HG03066 (cell line): ENCODE measurements around the gene VAV2.

Source experiments
- ATAC-seq: cut with Tn5 transposase; IDR thresholded peaks from one replicate; pipeline ENCODE4 v1.9.1; 2021; ENCODE audit warnings: low read depth; ENCODE audit not compliant: unreplicated experiment

The VAV2 gene

DNA sequence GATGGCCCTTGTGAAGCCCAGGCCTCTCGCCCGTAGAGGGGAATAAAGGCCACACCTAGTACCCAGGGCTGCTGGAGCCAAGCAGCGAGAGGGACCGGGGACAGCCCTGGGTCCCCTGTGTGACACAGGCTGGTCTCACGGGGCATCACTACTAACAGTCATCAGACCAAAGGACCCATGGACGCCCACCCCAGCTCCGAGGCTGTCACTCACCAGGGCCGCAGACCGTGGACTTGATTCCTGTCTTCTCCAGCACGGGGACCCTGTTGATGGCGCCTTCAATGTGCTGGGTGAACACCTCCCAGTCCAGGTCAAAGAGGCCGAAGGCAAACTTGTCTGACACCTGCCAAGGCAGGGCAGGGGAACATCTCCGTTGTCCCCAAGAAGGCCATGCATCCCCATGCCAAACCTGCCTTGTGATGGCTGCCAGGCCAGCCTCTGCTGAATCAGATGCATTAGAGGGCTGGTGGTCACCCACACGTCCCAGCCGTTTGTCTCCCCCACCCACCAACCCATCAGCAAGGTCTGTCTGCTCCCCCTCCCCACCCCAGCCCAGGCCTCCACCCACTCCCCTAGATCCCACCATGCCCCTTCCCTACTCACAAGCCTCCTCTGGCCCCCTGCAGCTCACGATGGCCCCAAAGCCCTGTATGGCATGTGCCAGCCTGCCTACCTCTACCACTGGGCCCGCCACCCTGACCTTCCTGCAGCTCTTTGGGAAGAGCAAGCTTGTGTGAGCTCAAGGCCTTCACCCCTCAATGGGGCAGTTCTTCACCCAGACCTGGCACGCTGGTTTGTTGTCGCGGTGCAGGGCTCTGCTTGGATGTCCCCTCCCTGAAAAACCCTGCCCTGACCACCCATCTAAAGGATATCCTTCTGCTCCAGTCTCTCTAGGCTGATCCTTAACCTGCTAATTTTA is 274.8 kb downstream of the VAV2 start:
- ATAC-seq = no peak

DNA sequence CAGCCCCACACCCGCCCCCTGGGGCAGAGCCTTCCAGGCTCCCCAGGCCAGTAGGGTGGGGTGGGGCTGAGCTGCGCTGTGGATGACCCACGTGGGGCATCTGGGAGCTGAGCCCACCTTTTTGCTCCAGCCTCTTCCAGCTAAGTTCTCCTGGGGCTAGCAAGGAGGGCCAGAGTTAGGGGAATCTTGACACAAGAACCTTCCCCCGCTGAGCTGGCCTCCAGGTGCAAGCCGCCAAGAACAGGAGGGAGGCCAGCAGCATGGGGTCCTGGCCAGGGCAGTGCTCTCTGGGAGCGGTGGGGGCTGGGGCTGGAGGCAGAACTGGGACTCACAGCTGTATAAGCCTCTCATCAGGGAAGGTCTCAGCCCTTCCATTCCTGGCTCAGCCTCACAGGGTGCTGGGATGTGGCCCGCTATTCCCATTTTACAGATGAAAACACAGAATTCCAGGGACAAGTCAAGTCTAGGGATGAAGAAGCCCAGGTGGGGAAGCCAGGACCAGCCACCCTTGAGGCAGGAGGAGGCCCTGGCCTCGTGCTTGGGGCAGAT is 275.5 kb downstream of the VAV2 start:
- no peak for ATAC-seq

DNA sequence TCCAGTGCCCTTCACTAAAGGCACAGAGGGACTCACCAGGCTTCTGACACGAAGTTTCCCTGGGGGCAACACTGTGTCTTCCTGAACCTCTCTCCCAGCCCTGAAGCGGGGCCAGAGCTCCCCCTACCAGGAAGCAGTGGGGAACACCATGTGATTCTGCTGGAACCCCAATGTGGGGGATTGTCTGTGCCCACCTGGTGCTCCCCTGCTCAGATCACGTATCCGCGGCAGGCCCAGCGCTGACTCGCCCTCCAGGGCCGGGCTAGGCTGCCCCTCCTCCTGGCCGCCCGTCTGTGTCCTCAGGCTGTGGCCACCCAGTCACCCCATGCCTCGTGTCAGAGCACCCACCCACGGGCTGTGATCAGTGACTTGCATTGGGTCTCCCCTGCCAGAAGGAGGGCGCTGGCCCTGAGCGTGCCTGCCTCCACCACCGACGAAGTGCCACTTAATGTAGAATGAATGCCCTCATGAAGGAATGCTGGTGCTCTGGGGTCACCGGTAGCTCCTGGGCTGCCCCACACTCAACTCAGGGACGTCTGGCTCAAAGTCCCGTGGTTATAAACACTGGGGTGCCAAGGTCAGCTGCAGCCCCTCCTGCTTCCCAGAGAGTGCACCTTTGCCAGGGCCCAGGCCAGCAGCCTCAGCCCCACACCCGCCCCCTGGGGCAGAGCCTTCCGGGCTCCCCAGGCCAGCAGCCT is 276.1 kb downstream of the VAV2 start:
- ATAC-seq = no peak

DNA sequence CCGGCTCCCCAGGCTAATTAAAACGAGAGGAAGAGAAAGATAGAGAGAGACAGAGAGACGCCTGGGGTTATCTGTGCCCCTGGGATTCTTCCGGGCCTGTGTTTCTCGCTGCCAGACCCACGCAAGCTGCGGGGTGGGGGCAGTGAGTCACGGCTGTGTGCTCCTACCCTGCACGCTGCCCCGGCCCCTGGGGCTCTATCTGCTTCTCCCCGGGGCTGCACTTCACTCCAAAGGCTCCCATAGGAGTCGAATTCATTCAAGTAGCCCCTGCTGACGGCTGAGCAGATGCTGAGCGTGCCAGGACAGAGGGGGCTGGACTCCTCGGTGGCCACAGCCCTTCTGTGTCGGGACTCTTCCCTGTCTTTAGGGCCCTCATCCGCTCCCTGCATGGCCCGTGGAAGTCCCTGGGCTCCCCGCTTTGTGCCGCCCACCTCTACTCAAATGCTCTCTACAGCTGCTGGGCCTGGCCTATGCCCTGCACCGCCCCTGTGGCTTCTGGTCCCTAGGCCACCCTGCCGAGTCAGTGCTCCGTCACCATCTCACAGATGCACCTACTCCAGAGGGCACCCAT is 276.7 kb downstream of the VAV2 start:
- no peak for ATAC-seq

DNA sequence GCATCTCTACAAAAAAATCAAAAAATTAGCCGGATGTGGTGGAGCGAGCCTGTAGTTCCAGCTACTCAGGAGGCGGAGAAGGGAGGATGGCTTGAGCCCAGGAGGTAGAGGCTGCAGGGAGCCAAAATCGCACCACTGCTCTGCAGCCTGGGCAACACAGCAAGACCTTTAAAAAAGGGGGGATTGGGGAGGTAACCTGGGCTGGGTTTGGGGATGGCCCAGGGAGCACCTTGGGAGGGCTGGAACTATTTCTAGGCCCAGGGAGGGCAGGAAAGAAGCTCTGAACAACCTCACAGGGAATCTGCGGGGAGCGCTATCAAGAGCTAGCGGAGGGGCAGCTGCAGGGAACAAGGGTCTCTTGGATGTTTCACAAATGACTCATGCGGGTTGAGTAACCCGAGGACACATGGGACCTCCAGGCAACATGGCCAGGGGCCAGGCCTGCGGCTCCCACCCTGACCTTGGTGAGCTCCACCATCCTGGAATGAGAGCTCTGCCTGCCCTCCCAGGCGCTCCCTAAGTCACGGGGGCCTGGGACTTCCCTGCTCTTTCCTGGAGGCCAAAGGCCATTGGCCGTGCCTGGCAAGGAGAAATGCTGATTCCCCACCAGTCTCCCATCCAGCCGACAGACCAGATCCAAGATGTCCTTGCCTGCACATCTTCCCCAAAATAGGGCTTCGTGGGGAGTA is 277.4 kb downstream of the VAV2 start:
- no peak for ATAC-seq

DNA sequence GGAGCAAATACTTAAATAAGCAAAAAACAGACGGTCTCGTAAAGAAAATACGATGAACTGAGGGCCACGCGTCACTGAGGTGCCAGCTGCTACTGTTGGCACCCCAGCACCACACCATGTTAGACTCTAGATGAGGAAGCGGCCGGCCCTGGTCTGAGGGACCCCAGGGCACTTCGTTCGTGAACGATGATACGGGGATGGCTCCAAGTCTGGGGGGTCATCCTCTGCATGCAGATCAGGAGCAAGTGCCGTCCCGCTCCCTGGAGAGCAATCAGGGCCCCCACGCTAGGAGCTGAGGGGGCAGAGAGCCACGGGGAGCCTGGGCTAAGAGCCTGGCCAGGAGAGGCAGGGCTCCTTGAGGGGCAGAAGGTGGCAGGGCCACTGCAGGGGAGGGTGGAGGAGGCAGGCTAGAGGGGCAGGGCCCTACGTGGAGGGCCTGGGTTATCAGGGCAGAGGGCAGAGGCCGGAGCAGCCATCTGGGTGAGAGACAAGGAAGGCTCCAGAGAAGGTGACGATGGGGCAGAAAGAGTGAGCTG is 278.1 kb downstream of the VAV2 start:
- ATAC-seq = no peak

DNA sequence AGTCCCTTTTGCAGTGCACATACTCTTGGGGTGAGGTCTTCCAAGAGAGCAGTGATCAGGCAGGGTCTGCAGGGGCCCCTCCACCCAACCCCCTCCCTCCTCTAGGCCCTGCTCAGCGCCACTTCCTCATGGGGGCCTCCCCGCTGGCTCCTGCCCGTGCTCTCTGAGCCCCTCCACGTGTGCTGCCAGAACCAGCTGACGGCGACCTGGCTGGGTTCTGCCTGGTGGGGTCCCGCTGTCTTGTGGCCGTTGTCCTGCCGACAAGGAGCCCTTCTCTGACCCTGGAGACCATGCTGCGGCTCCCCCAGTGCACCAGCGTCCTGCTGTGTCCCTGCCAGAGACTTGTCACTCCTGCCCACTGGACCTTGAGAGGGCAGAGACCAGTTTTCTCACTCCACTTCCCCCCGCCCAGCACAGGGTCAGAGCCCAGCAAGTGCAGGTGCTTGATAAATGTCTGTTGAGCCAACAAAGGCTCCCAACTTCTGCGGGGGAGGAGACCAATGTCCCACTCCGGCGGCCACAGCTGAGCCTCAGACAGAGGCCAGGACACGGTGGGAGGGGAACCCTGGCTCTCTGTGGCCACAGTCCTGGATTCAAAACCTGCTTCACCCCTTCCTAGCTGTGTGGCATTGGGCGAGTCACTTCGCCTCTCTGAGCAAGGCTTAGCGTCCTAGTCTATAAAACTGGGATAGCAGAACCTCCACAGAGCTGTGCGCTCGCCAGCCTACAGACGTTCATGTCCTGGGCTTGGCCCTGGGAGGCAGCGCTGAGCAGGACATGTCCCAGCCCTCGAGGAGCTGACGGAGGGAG is 278.8 kb downstream of the VAV2 start:
- ATAC-seq = no peak

DNA sequence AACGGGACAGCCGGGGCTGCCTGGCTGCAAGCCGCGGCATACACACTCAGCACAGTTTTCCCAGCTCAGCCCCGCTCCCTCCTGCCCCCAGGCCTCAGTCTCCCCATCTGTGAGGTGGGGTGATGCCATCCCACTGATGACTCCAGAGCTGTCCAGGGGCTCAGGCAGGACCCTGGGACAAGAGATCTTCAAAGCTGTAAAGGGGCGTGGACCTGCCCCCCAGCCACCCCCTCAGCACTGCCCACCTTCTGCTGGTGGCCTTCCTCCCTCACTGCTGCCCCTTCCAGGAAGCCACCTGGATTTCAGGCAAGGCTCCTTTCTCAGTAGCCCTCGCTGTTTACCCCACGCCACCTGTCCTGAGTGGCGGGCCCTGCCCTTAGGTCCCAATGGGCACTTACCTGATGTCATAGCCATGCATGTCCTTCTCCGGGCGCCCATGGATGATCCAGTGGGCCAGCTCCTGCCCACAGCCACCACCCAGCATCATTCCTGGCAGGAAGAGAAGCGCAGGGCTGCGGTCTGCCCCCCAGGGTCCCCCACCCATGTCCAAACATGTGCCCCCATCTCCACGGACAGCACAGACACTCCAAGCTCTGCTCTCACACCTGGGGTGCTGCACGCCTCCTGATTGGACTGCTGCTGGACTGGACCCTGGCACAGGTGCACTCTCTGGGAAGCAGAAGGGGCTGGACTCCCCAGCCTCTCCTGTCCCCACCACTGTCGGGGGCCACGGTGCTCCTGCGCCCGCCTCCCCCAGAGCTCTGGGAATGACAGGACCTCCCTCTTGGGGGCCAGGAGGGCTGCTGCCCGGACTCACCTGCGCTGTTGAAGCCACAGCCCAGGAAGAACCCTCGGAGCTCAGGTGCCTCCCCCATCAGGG is 279.7 kb downstream of the VAV2 start:
- ATAC-seq = no peak
